Fibroblast of pulmonary artery (primary cell): ENCODE data around the gene CUEDC1.

Experiments used
- DNase-seq: peaks from one replicate; pipeline ENCODE4 v3.0.0-alpha.2; 2010; ENCODE audit warnings: low read depth
- H3K4me3 ChIP-seq: replicated peaks from 2 replicates; pipeline ENCODE4 v1.5.1; 2011; ENCODE audit warnings: low read depth, mild to moderate bottlenecking, control low read depth, low read length, moderate library complexity
- TF ChIP-seq, protein P1 (sequence below): IDR thresholded peaks from 2 replicates; pipeline ENCODE4 v1.5.1; 2011; ENCODE audit warnings: mild to moderate bottlenecking, control low read depth, low read length, inconsistent platforms; ENCODE audit errors: missing control alignments

Gene CUEDC1

GRCh38 chr17:57877803-57878377, 77.3 kb downstream of the CUEDC1 start:
- H3K4me3 ChIP-seq = no peak overlapping the region
- no peak for DNase-seq
- TF ChIP-seq, protein P1, sequence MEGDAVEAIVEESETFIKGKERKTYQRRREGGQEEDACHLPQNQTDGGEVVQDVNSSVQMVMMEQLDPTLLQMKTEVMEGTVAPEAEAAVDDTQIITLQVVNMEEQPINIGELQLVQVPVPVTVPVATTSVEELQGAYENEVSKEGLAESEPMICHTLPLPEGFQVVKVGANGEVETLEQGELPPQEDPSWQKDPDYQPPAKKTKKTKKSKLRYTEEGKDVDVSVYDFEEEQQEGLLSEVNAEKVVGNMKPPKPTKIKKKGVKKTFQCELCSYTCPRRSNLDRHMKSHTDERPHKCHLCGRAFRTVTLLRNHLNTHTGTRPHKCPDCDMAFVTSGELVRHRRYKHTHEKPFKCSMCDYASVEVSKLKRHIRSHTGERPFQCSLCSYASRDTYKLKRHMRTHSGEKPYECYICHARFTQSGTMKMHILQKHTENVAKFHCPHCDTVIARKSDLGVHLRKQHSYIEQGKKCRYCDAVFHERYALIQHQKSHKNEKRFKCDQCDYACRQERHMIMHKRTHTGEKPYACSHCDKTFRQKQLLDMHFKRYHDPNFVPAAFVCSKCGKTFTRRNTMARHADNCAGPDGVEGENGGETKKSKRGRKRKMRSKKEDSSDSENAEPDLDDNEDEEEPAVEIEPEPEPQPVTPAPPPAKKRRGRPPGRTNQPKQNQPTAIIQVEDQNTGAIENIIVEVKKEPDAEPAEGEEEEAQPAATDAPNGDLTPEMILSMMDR = no peak

DNA sequence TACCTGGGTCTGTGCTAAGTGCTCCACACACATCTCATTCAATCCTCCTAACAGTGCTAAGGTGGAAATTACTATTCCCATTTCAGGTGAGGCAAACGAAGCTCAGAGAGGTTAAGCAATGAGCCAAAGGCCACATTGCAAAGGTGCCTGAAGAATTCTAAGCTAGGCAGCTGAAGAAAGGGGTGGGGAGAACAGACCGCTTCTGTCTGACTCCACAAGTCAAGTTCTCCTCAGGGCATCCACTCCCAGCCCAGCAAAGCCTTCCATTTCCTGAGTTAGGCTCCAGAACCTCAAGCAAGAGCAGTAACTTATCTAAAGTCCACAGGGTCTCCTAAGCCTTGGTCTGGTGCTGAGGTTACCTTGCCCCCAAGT, 78.4 kb downstream of the CUEDC1 start:
- DNase-seq = no peak
- TF ChIP-seq, protein P1 = no peak
- no peak overlapping the region for H3K4me3 ChIP-seq

DNA sequence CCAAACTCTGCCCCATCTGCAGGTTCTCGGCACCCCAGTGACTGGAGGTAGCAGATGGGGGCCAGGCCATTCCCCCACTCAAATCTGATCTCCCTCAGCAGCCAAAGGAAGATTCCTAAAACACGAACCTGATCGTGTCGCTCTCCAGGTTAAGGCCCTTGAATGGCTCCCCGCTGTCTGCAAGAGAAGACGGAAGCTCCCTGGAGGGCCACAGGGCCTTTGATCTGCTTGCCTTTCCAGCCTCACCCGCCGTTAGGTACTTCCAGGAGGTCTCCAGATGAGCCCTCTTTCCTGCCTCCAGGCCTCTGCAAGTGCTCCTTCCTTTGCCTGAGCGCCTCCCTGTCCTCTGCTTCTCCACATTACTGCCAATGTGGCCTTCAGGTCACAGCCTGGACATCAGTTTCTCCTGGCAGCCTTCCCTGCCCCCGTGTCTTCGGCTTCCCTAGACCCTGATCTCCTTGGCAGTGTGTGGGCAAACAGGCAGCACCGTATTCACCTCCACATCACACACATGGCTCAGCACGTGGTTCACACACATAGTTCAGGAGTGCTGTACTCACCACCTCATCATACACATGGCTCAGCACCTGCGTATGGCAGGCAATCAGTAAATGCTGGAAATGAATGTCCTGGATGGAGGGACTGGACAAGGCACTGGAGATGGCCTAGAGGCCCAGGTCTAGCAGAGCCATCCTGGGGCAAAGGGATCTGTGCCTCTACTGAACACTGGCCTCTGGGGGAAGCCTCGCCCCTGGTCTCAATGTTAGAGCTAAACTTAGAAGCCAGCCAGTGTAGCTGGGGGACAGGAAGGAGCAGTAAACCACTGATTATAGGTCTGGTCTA, 79.0 kb downstream of the CUEDC1 start:
- DNase-seq = no peak
- H3K4me3 ChIP-seq = no peak overlapping the region
- TF ChIP-seq, protein P1 = no peak

- peak overlapping the region; percentile 3 for H3K4me3 ChIP-seq
- peak; percentile 98 for DNase-seq
- TF ChIP-seq, protein P1 = peak; percentile 72
Observed at GRCh38 chr17:57875290-57876022, 79.8 kb downstream of the CUEDC1 start.

GRCh38 chr17:57874434-57875289, 80.5 kb downstream of the CUEDC1 start:
- peak; percentile 87 for DNase-seq
- H3K4me3 ChIP-seq = peak overlapping the region; percentile 3
- TF ChIP-seq, protein P1 = no peak

DNA sequence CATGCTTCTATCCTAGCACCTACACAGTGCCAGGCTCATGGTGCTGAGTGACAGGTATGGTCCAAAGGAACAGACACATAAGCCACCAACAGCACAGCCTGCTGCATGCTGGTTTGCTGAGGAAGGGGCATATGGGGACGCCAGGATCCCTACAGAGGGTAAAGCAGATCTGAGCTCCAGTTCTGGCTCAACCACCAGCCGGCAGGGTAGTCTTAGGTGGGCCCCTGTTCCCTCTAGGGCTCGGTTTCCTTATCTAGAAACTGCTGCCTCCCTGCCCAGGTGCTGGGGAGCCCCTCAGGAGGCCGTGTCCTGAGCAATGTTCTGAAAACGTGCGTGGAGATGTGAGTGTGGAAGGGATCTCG, 81.2 kb downstream of the CUEDC1 start:
- DNase-seq = no peak
- TF ChIP-seq, protein P1 = no peak
- no peak overlapping the region for H3K4me3 ChIP-seq
